ENCODE results near the gene GRK5. TPM values are rescaled to one million over a fixed set of nuclear protein-coding genes. Genes with fewer than 3 reads are reported as not detected.

The GRK5 gene
- polyA plus RNA-seq, 1 experiment: 20.8 TPM

GRCh38 chr10:119243488-119243887, 36.1 kb downstream of the GRK5 start:
- Histone ChIP-seq H3K36me3 (ENCODE audit: control insufficient read depth, insufficient read depth, low read length) (no peaks in the 10 kb centered on the region), H3K27me3 (ENCODE audit: control insufficient read depth, insufficient read depth, low read length) (no peaks in the 10 kb centered on the region), H3K4me3 (ENCODE audit: low read depth, low read length) (no peak overlapping the region)
- DNase-seq (ENCODE audit: low read depth): no peak
- no peak for TF ChIP-seq CTCF (IDR thresholded peaks at IDR 0.05; ENCODE audit: insufficient read depth, low read depth, low read length)
- ChIA-PET CTCF (interaction anchor here (1.1 to 1.3 kb wide), 3 partner anchors 15 to 205 kb away, joined by 3 to 4 read pairs (median 3); partner anchors contain the start of gene GRK5), POLR2A (no interaction called here)

GRCh38 chr10:119243967-119244366, 36.6 kb downstream of the GRK5 start:
- no peak for TF ChIP-seq CTCF (IDR thresholded peaks at IDR 0.05; ENCODE audit: insufficient read depth, low read depth, low read length)
- H3K4me3 ChIP-seq (ENCODE audit: low read depth, low read length): no peak overlapping the region
- DNase-seq (ENCODE audit: low read depth): no peak
- ChIA-PET POLR2A (no interaction called here), CTCF (interaction anchor here (1.1 to 1.3 kb wide), 3 partner anchors 16 to 204 kb away, joined by 3 to 4 read pairs (median 3); partner anchors contain the start of gene GRK5)
- no peaks in the 10 kb centered on the region for H3K36me3 ChIP-seq (ENCODE audit: control insufficient read depth, insufficient read depth, low read length)
- H3K27me3 ChIP-seq (ENCODE audit: control insufficient read depth, insufficient read depth, low read length): no peaks in the 10 kb centered on the region

- Histone ChIP-seq H3K36me3 (ENCODE audit: control insufficient read depth, insufficient read depth, low read length) (no peaks in the 10 kb centered on the region), H3K4me3 (ENCODE audit: low read depth, low read length) (no peak overlapping the region), H3K27me3 (ENCODE audit: control insufficient read depth, insufficient read depth, low read length) (no peaks in the 10 kb centered on the region)
- DNase-seq (ENCODE audit: low read depth): no peak
- POLR2A ChIA-PET: no interaction called here
- CTCF ChIA-PET: interaction anchor here (1.5 to 3.6 kb wide), 2 partner anchors 23 to 35 kb away, joined by 3 to 25 read pairs; no protein-coding TSS in a partner anchor
- no peak for TF ChIP-seq CTCF (IDR thresholded peaks at IDR 0.05; ENCODE audit: insufficient read depth, low read depth, low read length)
Measured at GRCh38 chr10:119245272-119245671, 37.9 kb downstream of the GRK5 start.

GRCh38 chr10:119246862-119247549, 39.6 kb downstream of the GRK5 start:
- POLR2A ChIA-PET: interaction anchor here (0.5 kb wide), 2 partner anchors 8 to 659 kb away, joined by 3 to 8 read pairs; no protein-coding TSS in a partner anchor
- Histone ChIP-seq H3K4me3 (ENCODE audit: low read depth, low read length) (no peak overlapping the region), H3K27me3 (ENCODE audit: control insufficient read depth, insufficient read depth, low read length) (no peaks in the 10 kb centered on the region), H3K36me3 (ENCODE audit: control insufficient read depth, insufficient read depth, low read length) (no peaks in the 10 kb centered on the region)
- peak; percentile 17; the same call in 1 of the 2 replicates for TF ChIP-seq CTCF (IDR thresholded peaks at IDR 0.05; ENCODE audit: insufficient read depth, low read depth, low read length)
- CTCF ChIA-PET: interaction anchor here (0.6 to 3.6 kb wide), 9 partner anchors 9 to 253 kb away, joined by 3 to 25 read pairs (median 4); partner anchors contain the start of gene GRK5
- DNase-seq (ENCODE audit: low read depth): peak; percentile 97

GRCh38 chr10:119247550-119247894, 40.2 kb downstream of the GRK5 start:
- CTCF ChIA-PET: interaction anchor here (0.6 to 3.6 kb wide), 9 partner anchors 10 to 252 kb away, joined by 3 to 25 read pairs (median 4); partner anchors contain the start of gene GRK5
- POLR2A ChIA-PET: interaction anchor here (0.6 kb wide), 1 partner anchor 404 kb away, joined by 3 read pairs; the partner anchor contains the start of gene BAG3
- no peaks in the 10 kb centered on the region for H3K36me3 ChIP-seq (ENCODE audit: control insufficient read depth, insufficient read depth, low read length)
- no peak for DNase-seq (ENCODE audit: low read depth)
- no peak for TF ChIP-seq CTCF (IDR thresholded peaks at IDR 0.05; ENCODE audit: insufficient read depth, low read depth, low read length)
- H3K27me3 ChIP-seq (ENCODE audit: control insufficient read depth, insufficient read depth, low read length): no peaks in the 10 kb centered on the region
- H3K4me3 ChIP-seq (ENCODE audit: low read depth, low read length): no peak overlapping the region

Data from BJ (cell line).